Prostate gland (tissue), 1 donor: Measurements from ENCODE around the gene ZNF385B.

Experiments used
- POLR2A ChIP-seq: fragments of 450-650 bp; IDR thresholded peaks from one replicate; pipeline ENCODE4 v1.6.1; 2016; ENCODE audit warnings: antibody characterized with exemption, mild to moderate bottlenecking
- POLR2AphosphoS5 ChIP-seq: sonication (generic); formaldehyde crosslinking; IDR thresholded peaks from one replicate; pipeline ENCODE4 v1.6.1; 2017; ENCODE audit warnings: antibody characterized with exemption

DNA sequence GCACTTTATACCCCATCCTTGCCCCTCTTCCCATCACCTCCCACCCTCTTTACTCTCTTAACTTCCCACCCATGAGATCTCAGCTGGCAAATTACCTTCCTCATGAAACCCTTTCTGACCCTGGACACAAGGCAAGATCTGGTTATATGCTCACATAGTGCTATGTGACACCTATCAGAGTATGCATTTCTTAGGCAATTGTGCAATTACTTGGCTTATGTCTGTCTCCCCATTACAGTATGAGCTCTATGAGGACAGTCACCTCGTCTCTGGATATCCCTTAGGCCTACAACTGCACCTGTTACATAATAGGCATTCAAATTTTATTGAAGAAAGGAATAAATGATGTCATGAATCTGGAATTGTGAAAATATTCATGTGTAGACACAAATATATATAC is 91.4 kb downstream of the ZNF385B start:
- no peak for TF ChIP-seq POLR2A
- no peak for TF ChIP-seq POLR2AphosphoS5
